ENCODE data around the gene ST3GAL3.
"Not testable (repeated sequence)": the region's sequence is repeated elsewhere in the genome, so short reads cannot be mapped to it uniquely, and the experiment has no call there.

ST3GAL3 gene

GRCh38 chr1:43716559-43717281 is 9.4 kb downstream of the ST3GAL3 start:
- ATAC-seq (no peak), DNase-seq (no peak)
- H3K27me3 Mint-ChIP-seq: no peaks in the 10 kb centered on the region
- no peak overlapping the region for H3K27ac Mint-ChIP-seq
- H3K36me3 Mint-ChIP-seq (ENCODE audit: low read depth): no peaks in the 10 kb centered on the region
- H3K4me1 Mint-ChIP-seq: peaks cover 2% of the 10 kb centered on the region
- no peak overlapping the region for H3K4me3 Mint-ChIP-seq
- H3K9me3 Mint-ChIP-seq: no peaks in the 10 kb centered on the region

- H3K36me3 Mint-ChIP-seq (ENCODE audit: low read depth): no peaks in the 10 kb centered on the region
- no peak overlapping the region for H3K4me3 Mint-ChIP-seq
- ATAC-seq (no peak), DNase-seq (no peak)
- peaks cover 2% of the 10 kb centered on the region for H3K4me1 Mint-ChIP-seq
- H3K27ac Mint-ChIP-seq: no peak overlapping the region
- H3K27me3 Mint-ChIP-seq: no peaks in the 10 kb centered on the region
- H3K9me3 Mint-ChIP-seq: no peaks in the 10 kb centered on the region
These were observed 11.7 kb downstream of the ST3GAL3 start for GRCh38 chr1:43719063-43719462.

GRCh38 chr1:43719670-43720419 is 12.5 kb downstream of the ST3GAL3 start:
- ATAC-seq; H3K4me1 Mint-ChIP-seq; DNase-seq; H3K27ac Mint-ChIP-seq; H3K27me3 Mint-ChIP-seq; H3K36me3 Mint-ChIP-seq (ENCODE audit: low read depth); H3K9me3 Mint-ChIP-seq; H3K4me3 Mint-ChIP-seq: not testable (repeated sequence)

GRCh38 chr1:43722810-43723209 is 15.5 kb downstream of the ST3GAL3 start:
- Mint-ChIP-seq H3K4me3 (no peak overlapping the region), H3K27me3 (no peaks in the 10 kb centered on the region), H3K9me3 (no peaks in the 10 kb centered on the region), H3K36me3 (ENCODE audit: low read depth) (no peaks in the 10 kb centered on the region), H3K4me1 (no peaks in the 10 kb centered on the region), H3K27ac (no peak overlapping the region)
- ATAC-seq: no peak
- DNase-seq: no peak

GRCh38 chr1:43729816-43730463 is 22.6 kb downstream of the ST3GAL3 start:
- ATAC-seq: no peak
- no peak for DNase-seq
- no peak overlapping the region for H3K27ac Mint-ChIP-seq
- no peak overlapping the region for H3K4me3 Mint-ChIP-seq
- no peaks in the 10 kb centered on the region for H3K36me3 Mint-ChIP-seq (ENCODE audit: low read depth)
- H3K9me3 Mint-ChIP-seq: no peaks in the 10 kb centered on the region
- no peaks in the 10 kb centered on the region for H3K27me3 Mint-ChIP-seq
- no peaks in the 10 kb centered on the region for H3K4me1 Mint-ChIP-seq

GRCh38 chr1:43731867-43732531 is 24.7 kb downstream of the ST3GAL3 start:
- no peak overlapping the region for H3K4me3 Mint-ChIP-seq
- no peaks in the 10 kb centered on the region for H3K4me1 Mint-ChIP-seq
- no peak for ATAC-seq
- H3K27ac Mint-ChIP-seq: no peak overlapping the region
- no peaks in the 10 kb centered on the region for H3K9me3 Mint-ChIP-seq
- no peak for DNase-seq
- H3K27me3 Mint-ChIP-seq: no peaks in the 10 kb centered on the region
- H3K36me3 Mint-ChIP-seq (ENCODE audit: low read depth): peaks cover 4% of the 10 kb centered on the region

GRCh38 chr1:43736819-43737218 is 29.5 kb downstream of the ST3GAL3 start:
- Mint-ChIP-seq H3K9me3 (no peaks in the 10 kb centered on the region), H3K36me3 (ENCODE audit: low read depth) (peaks cover 4% of the 10 kb centered on the region), H3K4me3 (no peak overlapping the region), H3K4me1 (no peaks in the 10 kb centered on the region), H3K27ac (no peak overlapping the region), H3K27me3 (no peaks in the 10 kb centered on the region)
- DNase-seq (no peak), ATAC-seq (no peak)

- Mint-ChIP-seq H3K36me3 (ENCODE audit: low read depth) (peaks cover 2% of the 10 kb centered on the region), H3K27me3 (no peaks in the 10 kb centered on the region), H3K9me3 (no peaks in the 10 kb centered on the region), H3K4me3 (no peak overlapping the region), H3K27ac (no peak overlapping the region), H3K4me1 (no peaks in the 10 kb centered on the region)
- ATAC-seq: no peak
- no peak for DNase-seq
These were observed 34.7 kb downstream of the ST3GAL3 start for GRCh38 chr1:43742026-43742425.

GRCh38 chr1:43743206-43743605 is 35.9 kb downstream of the ST3GAL3 start:
- Mint-ChIP-seq H3K9me3 (no peaks in the 10 kb centered on the region), H3K27ac (no peak overlapping the region), H3K36me3 (ENCODE audit: low read depth) (peaks cover 2% of the 10 kb centered on the region), H3K27me3 (no peaks in the 10 kb centered on the region), H3K4me3 (no peak overlapping the region), H3K4me1 (no peaks in the 10 kb centered on the region)
- DNase-seq: no peak
- ATAC-seq: no peak

- DNase-seq (no peak), ATAC-seq (no peak)
- no peak overlapping the region for H3K4me3 Mint-ChIP-seq
- no peaks in the 10 kb centered on the region for H3K4me1 Mint-ChIP-seq
- H3K36me3 Mint-ChIP-seq (ENCODE audit: low read depth): no peaks in the 10 kb centered on the region
- H3K27me3 Mint-ChIP-seq: no peaks in the 10 kb centered on the region
- H3K27ac Mint-ChIP-seq: no peak overlapping the region
- no peaks in the 10 kb centered on the region for H3K9me3 Mint-ChIP-seq
These were observed 40.4 kb downstream of the ST3GAL3 start for GRCh38 chr1:43747736-43748135.

GRCh38 chr1:43750083-43750482 is 42.7 kb downstream of the ST3GAL3 start:
- Mint-ChIP-seq H3K4me1 (peaks cover 6% of the 10 kb centered on the region), H3K9me3 (no peaks in the 10 kb centered on the region), H3K27me3 (no peaks in the 10 kb centered on the region), H3K4me3 (no peak overlapping the region), H3K36me3 (ENCODE audit: low read depth) (no peaks in the 10 kb centered on the region), H3K27ac (no peak overlapping the region)
- no peak for DNase-seq
- no peak for ATAC-seq

GRCh38 chr1:43753422-43753821 is 46.1 kb downstream of the ST3GAL3 start:
- no peak overlapping the region for H3K27ac Mint-ChIP-seq
- DNase-seq (no peak), ATAC-seq (peak; percentile 68)
- H3K4me3 Mint-ChIP-seq: no peak overlapping the region
- no peaks in the 10 kb centered on the region for H3K9me3 Mint-ChIP-seq
- H3K27me3 Mint-ChIP-seq: no peaks in the 10 kb centered on the region
- H3K4me1 Mint-ChIP-seq: peaks cover 6% of the 10 kb centered on the region
- no peaks in the 10 kb centered on the region for H3K36me3 Mint-ChIP-seq (ENCODE audit: low read depth)

- H3K4me3 Mint-ChIP-seq: no peak overlapping the region
These were observed 47.6 kb downstream of the ST3GAL3 start for GRCh38 chr1:43754892-43755291.

GRCh38 chr1:43757343-43758053 is 50.2 kb downstream of the ST3GAL3 start:
- Mint-ChIP-seq H3K4me3 (no peak overlapping the region), H3K9me3 (no peaks in the 10 kb centered on the region), H3K27ac (no peak overlapping the region), H3K36me3 (ENCODE audit: low read depth) (no peaks in the 10 kb centered on the region), H3K4me1 (peaks cover 6% of the 10 kb centered on the region), H3K27me3 (no peaks in the 10 kb centered on the region)
- DNase-seq (no peak), ATAC-seq (no peak)

More at GRCh38 chr1:43754892-43755291, 47.6 kb downstream of the ST3GAL3 start:
- Mint-ChIP-seq H3K9me3 (no peaks in the 10 kb centered on the region), H3K4me1 (peaks cover 6% of the 10 kb centered on the region), H3K27me3 (no peaks in the 10 kb centered on the region), H3K27ac (no peak overlapping the region), H3K36me3 (ENCODE audit: low read depth) (no peaks in the 10 kb centered on the region)
- no peak for ATAC-seq
- DNase-seq: no peak
